Stomach (tissue), 9 donors: ENCODE results near the gene PLXNA2. TPM values are rescaled to one million over a fixed set of nuclear protein-coding genes. Genes with fewer than 3 reads are reported as not detected.

Experiments used
- DNase-seq, 2 donors: peaks; one replicate each; pipeline versions ENCODE4 v3.0.0 to v3.0.0-alpha.2; 2013 to 2019
- H3K27ac ChIP-seq, 5 donors: fragments of 200-600 bp in 4 of 5; sonication (generic) in 4 of 5; one replicate each; pipeline ENCODE4 v1.5.1; 2013 to 2019; ENCODE audit warnings: mild to moderate bottlenecking in 1 of 5, moderate library complexity in 1 of 5
- H3K27me3 ChIP-seq, 3 donors: fragments of 200-600 bp; sonication (generic); one replicate each; pipeline ENCODE4 v1.5.1; 2017 to 2019; ENCODE audit warnings: mixed run types in 1 of 3
- H3K36me3 ChIP-seq, 4 donors: fragments of 200-600 bp; sonication (generic); 1 replicate in 3 of 4; 2 replicates in 1 of 4; pipeline ENCODE4 v1.5.1; 2016 to 2019
- H3K4me1 ChIP-seq, 4 donors: fragments of 200-600 bp; sonication (generic); one replicate each; pipeline ENCODE4 v1.5.1; 2016 to 2019
- H3K4me3 ChIP-seq, 4 donors: fragments of 200-600 bp; sonication (generic) in 3 of 4; one replicate each; pipeline ENCODE4 v1.5.1; 2016 to 2019; ENCODE audit warnings: mild to moderate bottlenecking in 1 of 4
- H3K9me3 ChIP-seq, 4 donors: fragments of 200-600 bp; sonication (generic); one replicate each; pipeline ENCODE4 v1.5.1; 2016 to 2019
- CTCF ChIP-seq, 7 experiments: fragments of 450-650 bp in 4 of 7; fragments of 200-600 bp in 3 of 7; sonication (generic) in 3 of 7; IDR thresholded peaks; one replicate each; pipeline ENCODE4 v1.5.1; 2016 to 2019; ENCODE audit warnings: antibody characterized with exemption in 7 of 7, control low read depth in 2 of 7, mild to moderate bottlenecking in 1 of 7
- EP300 ChIP-seq: sonication (generic); formaldehyde crosslinking; IDR thresholded peaks from one replicate; pipeline ENCODE4 v1.6.1; 2017; ENCODE audit warnings: antibody characterized with exemption
- POLR2A ChIP-seq, 4 donors: fragments of 450-650 bp; IDR thresholded peaks; one replicate each; pipeline ENCODE4 v1.6.1; 2016; ENCODE audit warnings: antibody characterized with exemption in 4 of 4, control low read depth in 2 of 4, mild to moderate bottlenecking in 1 of 4, moderate library complexity in 1 of 4
- POLR2AphosphoS5 ChIP-seq, 3 donors: sonication (generic); formaldehyde crosslinking; IDR thresholded peaks; one replicate each; pipeline ENCODE4 v1.6.1; 2016; ENCODE audit warnings: antibody characterized with exemption in 3 of 3
- whole genome bisulfite sequencing, 5 donors: extraction: QIAGEN DNeasy Blood & Tissue Kit in 3 of 5; methylation state at CpG; one replicate each; pipeline versions ENCODE4 v1.1.5 to v1.1.7; 2013 to 2018; 5-methylcytosine and 5-hydroxymethylcytosine counted together
- intact Hi-C: fragments of 100-400 bp; cut with DNase I; formaldehyde crosslinking; loops from one replicate; pipeline ENCODE4 v1.15.1; 2023; ENCODE audit warnings: low total_unique reads
- polyA plus RNA-seq, 3 donors: library from polyadenylated mRNA; stranded (reverse); fragments of 200-250 nt; gene quantifications; one replicate each; pipeline ENCODE4 v1.2.3, GENCODE V29; 2013
- total RNA-seq, 5 donors: library from RNA; depleted of rRNA; stranded (reverse); fragments of >200 nt; gene quantifications; one replicate each; pipeline versions ENCODE4 v1.1.0 to v1.2.3, GENCODE V29; 2014 to 2016
- donor health status: healthy with polysubstance abuse.
- donor health status: Bipolar disorder and iron deficiency.
- donor health status: healthy.

PLXNA2 gene
- total and polyA plus RNA-seq, 8 donors: 2.7 to 185 (median 28.7) TPM

DNA sequence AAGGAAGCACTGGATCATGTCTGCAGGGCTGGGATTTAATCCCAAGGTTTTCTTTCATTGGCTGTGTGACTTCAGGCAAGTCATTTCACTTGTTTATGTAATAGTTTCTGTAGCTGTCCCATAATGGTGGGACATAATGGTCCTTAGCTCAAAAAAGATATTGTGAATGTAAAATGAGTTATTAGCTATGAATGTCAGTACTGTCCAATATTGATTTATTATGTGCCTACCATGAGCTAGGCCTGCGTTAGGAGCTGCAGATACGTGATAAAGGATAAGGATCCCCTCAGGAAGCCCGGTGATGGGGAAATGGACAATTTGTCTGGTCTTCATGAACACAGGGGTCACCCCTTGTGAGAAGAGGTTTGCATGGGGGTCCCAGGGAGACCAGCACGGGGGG, 95.8 kb downstream of the PLXNA2 start:
- WGBS, 5 donors: 84 to 90% (median 88%) methylated on average over 4 of the region's 4 CpGs
- intact Hi-C loops: no loop called here
- Histone ChIP-seq H3K4me1 (peaks cover 24 to 65% (median 40%) of the 10 kb centered on the region in 4 donors), H3K4me3 (no peak overlapping the region), H3K27me3 (no peaks in the 10 kb centered on the region), H3K9me3 (no peaks in the 10 kb centered on the region), H3K27ac (no peak overlapping the region), H3K36me3 (no peaks in the 10 kb centered on the region)
- TF ChIP-seq EP300: no peak
- no peak for TF ChIP-seq CTCF (IDR thresholded peaks at IDR 0.05)
- TF ChIP-seq POLR2AphosphoS5 (IDR thresholded peaks at IDR 0.05): no peak
- TF ChIP-seq POLR2A (IDR thresholded peaks at IDR 0.05): no peak
- DNase-seq: no peak

GRCh38 chr1:208146650-208147049, 97.5 kb downstream of the PLXNA2 start:
- Histone ChIP-seq H3K36me3 (peaks cover 0 to 6% (median 2%) of the 10 kb centered on the region in 4 donors), H3K27ac (no peak overlapping the region), H3K4me1 (peaks cover 24 to 66% (median 43%) of the 10 kb centered on the region in 4 donors), H3K9me3 (no peaks in the 10 kb centered on the region), H3K4me3 (no peak overlapping the region), H3K27me3 (no peaks in the 10 kb centered on the region)
- DNase-seq: no peak
- intact Hi-C loops: no loop called here
- 91 to 99% (median 95%) methylated on average over 3 of the region's 3 CpGs for WGBS, 5 donors
- no peak for TF ChIP-seq CTCF (IDR thresholded peaks at IDR 0.05)
- no peak for TF ChIP-seq POLR2A (IDR thresholded peaks at IDR 0.05)
- no peak for TF ChIP-seq EP300
- TF ChIP-seq POLR2AphosphoS5 (IDR thresholded peaks at IDR 0.05): no peak

DNA sequence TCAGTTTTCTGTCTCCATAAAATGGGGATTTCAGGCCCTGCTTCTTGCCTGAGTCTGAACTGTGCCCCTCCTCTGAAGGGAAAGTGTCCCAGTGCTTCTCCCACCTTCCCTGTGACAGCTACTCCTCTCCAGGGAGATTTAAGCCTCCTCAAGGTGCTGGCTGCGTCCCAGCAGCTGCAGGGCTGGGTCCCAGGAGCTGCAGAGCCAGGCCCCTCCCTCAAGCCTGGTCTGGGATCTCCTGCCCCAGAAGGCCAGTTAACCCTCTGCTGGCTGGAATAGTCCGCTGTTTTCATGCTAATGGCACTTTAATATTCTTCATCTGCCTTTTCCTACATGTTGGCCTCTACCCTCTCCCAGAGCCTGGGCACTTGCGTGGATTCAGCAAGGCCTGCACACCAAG, 99.0 kb downstream of the PLXNA2 start:
- H3K36me3 ChIP-seq: peaks cover 0 to 20% (median 14%) of the 10 kb centered on the region in 4 donors
- peak overlapping the region in 2 of 5 donors; percentile 11 to 44 for H3K27ac ChIP-seq
- no peaks in the 10 kb centered on the region for H3K9me3 ChIP-seq
- no peak for DNase-seq
- H3K4me3 ChIP-seq: no peak overlapping the region
- peaks cover 14 to 64% (median 34%) of the 10 kb centered on the region in 4 donors for H3K4me1 ChIP-seq
- TF ChIP-seq CTCF (IDR thresholded peaks at IDR 0.05): no peak
- no peak for TF ChIP-seq POLR2A (IDR thresholded peaks at IDR 0.05)
- TF ChIP-seq POLR2AphosphoS5 (IDR thresholded peaks at IDR 0.05): no peak
- intact Hi-C loops: no loop called here
- H3K27me3 ChIP-seq: no peaks in the 10 kb centered on the region
- 46 to 62% (median 56%) methylated on average over 3 of the region's 3 CpGs for WGBS, 5 donors

DNA sequence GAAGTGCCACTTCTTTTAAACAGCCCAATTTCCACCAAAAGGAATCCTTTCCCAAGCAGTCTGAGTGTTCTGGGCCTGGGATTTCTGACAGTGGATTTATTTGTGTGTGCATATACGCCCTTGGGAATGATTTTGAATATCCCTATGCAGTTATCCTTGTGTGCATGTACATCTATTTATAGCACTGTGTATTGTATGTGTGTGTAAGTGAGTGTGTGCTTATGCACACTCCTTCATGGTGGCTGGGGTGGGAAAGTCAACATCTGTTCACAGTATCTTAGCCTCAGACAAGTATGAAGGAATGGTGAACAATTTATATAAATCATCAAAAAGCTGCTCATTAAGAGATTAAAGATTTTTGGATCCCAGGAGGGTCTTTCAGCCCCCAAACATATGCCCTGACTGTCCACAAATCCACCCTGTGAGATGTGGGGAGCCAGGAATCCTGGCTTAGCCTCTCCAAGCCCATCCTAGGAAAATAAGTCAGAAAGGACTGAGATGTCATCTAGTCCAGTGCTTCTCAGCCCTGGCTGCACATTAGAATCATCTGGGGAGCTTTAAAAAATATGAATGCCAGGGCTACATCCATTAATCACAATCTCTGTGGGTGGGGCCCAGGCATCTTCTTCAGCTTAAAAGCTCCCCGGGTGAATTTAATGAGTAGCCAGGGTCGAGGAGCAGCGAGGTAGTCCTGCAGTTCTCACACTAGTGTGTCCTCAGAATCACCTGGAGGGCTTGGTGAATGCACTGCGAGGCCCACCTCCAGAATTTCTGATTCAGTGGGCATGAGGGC, 101.4 kb downstream of the PLXNA2 start:
- intact Hi-C loops: no loop called here
- TF ChIP-seq EP300: no peak
- TF ChIP-seq POLR2A (IDR thresholded peaks at IDR 0.05): no peak
- no peak for TF ChIP-seq CTCF (IDR thresholded peaks at IDR 0.05)
- TF ChIP-seq POLR2AphosphoS5 (IDR thresholded peaks at IDR 0.05): no peak
- H3K4me3 ChIP-seq: no peak overlapping the region
- peak overlapping the region in 4 of 5 donors; percentile 27 to 73 (median 38) for H3K27ac ChIP-seq
- H3K4me1 ChIP-seq: peaks cover 9 to 60% (median 25%) of the 10 kb centered on the region in 4 donors
- peaks cover 0 to 39% (median 25%) of the 10 kb centered on the region in 4 donors for H3K36me3 ChIP-seq
- no peaks in the 10 kb centered on the region for H3K9me3 ChIP-seq
- 54 to 67% (median 63%) methylated on average over 5 of the region's 5 CpGs for WGBS, 5 donors
- H3K27me3 ChIP-seq: no peaks in the 10 kb centered on the region
- DNase-seq: no peak
